Adrenal gland (tissue), 12 donors: ENCODE measurements around the gene FBXW8. TPM values are rescaled to one million over a fixed set of nuclear protein-coding genes. Genes with fewer than 3 reads are reported as not detected.
A peak's percentile ranks its signal among the peaks of the same experiment; 100 is the strongest.

Experiments used
- DNase-seq, 7 donors: peaks; one replicate each; pipeline ENCODE4 v3.0.0-alpha.2; 2019 to 2020
- H3K27ac ChIP-seq, 5 donors: fragments of 200-600 bp; sonication (generic) in 4 of 5; 1 replicate in 3 of 5; 2 replicates in 2 of 5; pipeline versions ENCODE4 v1.5.1 to v1.8.0; 2016 to 2020; ENCODE audit warnings: mild to moderate bottlenecking in 1 of 5
- H3K27me3 ChIP-seq: fragments of 200-600 bp; 2 replicates; pipeline ENCODE4 v1.8.0; 2021
- H3K36me3 ChIP-seq, 2 donors: fragments of 200-600 bp; replicated peaks in 1 of 2; 1 replicate in 1 of 2; 2 replicates in 1 of 2; pipeline versions ENCODE4 v1.5.1 to v1.8.0; 2018 to 2022
- H3K4me1 ChIP-seq, 2 donors: fragments of 200-600 bp; replicated peaks in 1 of 2; 1 replicate in 1 of 2; 2 replicates in 1 of 2; pipeline versions ENCODE4 v1.5.1 to v1.8.0; 2018 to 2021
- H3K4me3 ChIP-seq, 4 donors: fragments of 200-600 bp; sonication (generic) in 3 of 4; one replicate each; pipeline ENCODE4 v1.5.1; 2016 to 2018
- H3K9me3 ChIP-seq, 3 donors: fragments of 200-600 bp; sonication (generic) in 1 of 3; replicated peaks in 1 of 3; 1 replicate in 2 of 3; 2 replicates in 1 of 3; pipeline versions ENCODE4 v1.5.1 to v1.8.0; 2016 to 2021
- CTCF ChIP-seq, 6 experiments: fragments of 450-650 bp in 4 of 6; fragments of 200-600 bp in 2 of 6; sonication (generic) in 1 of 6; IDR thresholded peaks; 1 replicate in 5 of 6; 2 replicates in 1 of 6; pipeline versions ENCODE4 v1.5.1 to v1.8.0; 2016 to 2021; ENCODE audit warnings: antibody characterized with exemption in 6 of 6, mild to moderate bottlenecking in 2 of 6, moderate library complexity in 1 of 6
- POLR2A ChIP-seq, 2 donors: fragments of 450-650 bp; IDR thresholded peaks; one replicate each; pipeline ENCODE4 v1.6.1; 2017; ENCODE audit warnings: antibody characterized with exemption in 2 of 2, mild to moderate bottlenecking in 2 of 2, moderate library complexity in 1 of 2
- WGBS, 4 donors: extraction: QIAGEN DNeasy Blood & Tissue Kit in 2 of 4; methylation state at CpG; one replicate each; pipeline versions ENCODE4 v1.1.5 to v1.1.7; 2013 to 2017; 5-methylcytosine and 5-hydroxymethylcytosine counted together
- intact Hi-C, 2 donors: fragments of 100-400 bp; cut with DNase I; formaldehyde crosslinking; loops; one replicate each; pipeline versions ENCODE4 v1.14.1 to v1.15.0; 2022 to 2023
- polyA plus RNA-seq, 3 donors: library from polyadenylated mRNA; stranded (reverse); fragments of 200-250 nt in 2 of 3; fragments of 350-450 nt in 1 of 3; fragmentation: Illumina TruSeq in 1 of 3; extraction: RNeasy Lipid Tissue Mini Kit (QIAGEN cat#74804) in 1 of 3; gene quantifications; one replicate each; pipeline ENCODE4 v1.2.3, GENCODE V29; 2013 to 2014
- total RNA-seq, 9 donors: library from RNA; depleted of rRNA in 4 of 9; stranded (reverse); fragments of >200 nt in 4 of 9; fragments of 120-200 nt in 1 of 9; fragmentation: NEBNext Ultra II Directional in 1 of 9; extraction: Animal tissue kit (Norgen Biotek cat#: 25700) in 1 of 9; gene quantifications; one replicate each; pipeline versions ENCODE4 v1.1.0 to v1.2.4, GENCODE V29; 2013 to 2023
- donor health status: healthy with polysubstance abuse.
- donor health status: Bipolar disorder and iron deficiency.
- donor health status: DM: yes; HTN: yes; CAD: no.
- donor health status: DM: no; HTN: no; CAD: no.
- donor health status: DM: no; HTN: no; CAD: no.
- donor health status: DM: yes; HTN: yes; CAD: no.

FBXW8 gene
- total and polyA plus RNA-seq, 12 donors = 2.9 to 19.1 (median 14.3) TPM

GRCh38 chr12:117068492-117068891 is 157.7 kb downstream of the FBXW8 start:
- H3K27me3 ChIP-seq = no peaks in the 10 kb centered on the region
- peaks cover 0 to 14% of the 10 kb centered on the region in 2 donors for H3K4me1 ChIP-seq
- no peaks in the 10 kb centered on the region for H3K9me3 ChIP-seq
- TF ChIP-seq CTCF (IDR thresholded peaks at IDR 0.05) (no peak), POLR2A (IDR thresholded peaks at IDR 0.05) (no peak)
- no peak overlapping the region for H3K27ac ChIP-seq
- intact Hi-C loops = no loop called here
- WGBS, 4 donors = 69 to 87% (median 85%) methylated on average over 8 of the region's 8 CpGs
- H3K36me3 ChIP-seq = no peaks in the 10 kb centered on the region
- no peak for DNase-seq
- no peak overlapping the region for H3K4me3 ChIP-seq

- intact Hi-C loops = no loop called here
- Histone ChIP-seq H3K9me3 (no peaks in the 10 kb centered on the region), H3K36me3 (no peaks in the 10 kb centered on the region), H3K4me1 (peaks cover 0 to 14% of the 10 kb centered on the region in 2 donors), H3K27ac (peak overlapping the region in 4 of 5 donors; percentile 35 to 64 (median 56)), H3K4me3 (no peak overlapping the region), H3K27me3 (no peaks in the 10 kb centered on the region)
- DNase-seq = peak in 6 of 7 donors; percentile 51 to 83 (median 61)
- TF ChIP-seq POLR2A (IDR thresholded peaks at IDR 0.05) = no peak
- no peak for TF ChIP-seq CTCF (IDR thresholded peaks at IDR 0.05)
- WGBS, 4 donors = 50 to 58% (median 54%) methylated on average over 17 of the region's 17 CpGs
Measured at GRCh38 chr12:117069101-117069797, 158.5 kb downstream of the FBXW8 start.

GRCh38 chr12:117069926-117070900 is 159.5 kb downstream of the FBXW8 start:
- Histone ChIP-seq H3K27ac (peak overlapping the region; percentile 21 to 62 (median 51)), H3K36me3 (no peaks in the 10 kb centered on the region), H3K9me3 (no peaks in the 10 kb centered on the region), H3K4me1 (peaks cover 0 to 14% of the 10 kb centered on the region in 2 donors), H3K27me3 (no peaks in the 10 kb centered on the region), H3K4me3 (no peak overlapping the region)
- DNase-seq = no peak
- WGBS, 4 donors = 64 to 74% (median 70%) methylated on average over 11 to 14 of the region's 14 CpGs
- intact Hi-C loops = no loop called here
- TF ChIP-seq CTCF (IDR thresholded peaks at IDR 0.05) (no peak), POLR2A (IDR thresholded peaks at IDR 0.05) (no peak)

- peak overlapping the region in 1 of 5 donors; percentile 13 for H3K27ac ChIP-seq
- H3K9me3 ChIP-seq = no peaks in the 10 kb centered on the region
- H3K27me3 ChIP-seq = no peaks in the 10 kb centered on the region
- H3K4me1 ChIP-seq = peaks cover 0 to 14% of the 10 kb centered on the region in 2 donors
- intact Hi-C loops = no loop called here
- no peak overlapping the region for H3K4me3 ChIP-seq
- DNase-seq = no peak
- WGBS, 4 donors = 77 to 91% (median 89%) methylated on average over 5 of the region's 5 CpGs
- no peaks in the 10 kb centered on the region for H3K36me3 ChIP-seq
- TF ChIP-seq CTCF (IDR thresholded peaks at IDR 0.05) (no peak), POLR2A (IDR thresholded peaks at IDR 0.05) (no peak)
Measured at GRCh38 chr12:117071009-117071408, 160.3 kb downstream of the FBXW8 start.
